SK-N-SH (cell line): ENCODE data around the gene ERMAP.
"Not testable (repeated sequence)": the region's sequence is repeated elsewhere in the genome, so short reads cannot be mapped to it uniquely, and the experiment has no call there.

Experiments used
- EP300 ChIP-seq, 2 experiments: IDR thresholded peaks; 2 replicates each; pipeline versions ENCODE4 v1.4.0 to v1.6.1; 2012; ENCODE audit warnings: borderline replicate concordance in 1 of 2, low read depth in 1 of 2, low read length in 1 of 2
- RAD21 ChIP-seq: IDR thresholded peaks from 2 replicates; pipeline ENCODE4 v1.6.1; 2012; ENCODE audit warnings: mild to moderate bottlenecking, low read length
- TEAD4 ChIP-seq: IDR thresholded peaks from 2 replicates; pipeline ENCODE4 v1.4.0; 2012; ENCODE audit warnings: mild to moderate bottlenecking, borderline replicate concordance; ENCODE audit not compliant: insufficient read depth
- YY1 ChIP-seq: IDR thresholded peaks from 2 replicates; pipeline ENCODE4 v1.4.0; 2012; ENCODE audit warnings: low read depth, mild to moderate bottlenecking
- TF ChIP-seq, protein P1 (sequence below): fragments of 200-600 bp; sonication (generic); IDR thresholded peaks from 2 replicates; pipeline ENCODE4 v1.6.1; 2017; ENCODE audit warnings: antibody characterized with exemption, mild to moderate bottlenecking, moderate library complexity
- TF ChIP-seq, protein P2 (sequence below): fragments of 150-350 bp; IDR thresholded peaks from 2 replicates; pipeline ENCODE4 v1.6.1; 2017; ENCODE audit warnings: antibody characterized with exemption, low read length, low read depth, borderline replicate concordance

DNA sequence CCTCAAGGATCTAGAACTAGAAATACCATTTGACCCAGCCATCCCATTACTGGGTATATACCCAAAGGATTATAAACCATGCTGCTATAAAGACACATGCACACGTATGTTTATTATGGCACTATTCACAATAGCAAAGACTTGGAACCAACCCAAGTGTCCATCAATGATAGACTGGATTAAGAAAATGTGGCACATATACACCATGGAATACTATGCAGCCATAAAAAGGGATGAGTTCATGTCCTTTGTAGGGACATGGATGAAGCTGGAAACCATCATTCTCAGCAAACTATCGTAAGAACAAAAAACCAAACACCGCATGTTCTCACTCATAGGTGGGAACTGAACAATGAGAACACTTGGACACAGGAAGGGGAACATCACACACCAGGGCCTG, 2.1 kb upstream of the ERMAP start:
- TF ChIP-seq, protein P1, sequence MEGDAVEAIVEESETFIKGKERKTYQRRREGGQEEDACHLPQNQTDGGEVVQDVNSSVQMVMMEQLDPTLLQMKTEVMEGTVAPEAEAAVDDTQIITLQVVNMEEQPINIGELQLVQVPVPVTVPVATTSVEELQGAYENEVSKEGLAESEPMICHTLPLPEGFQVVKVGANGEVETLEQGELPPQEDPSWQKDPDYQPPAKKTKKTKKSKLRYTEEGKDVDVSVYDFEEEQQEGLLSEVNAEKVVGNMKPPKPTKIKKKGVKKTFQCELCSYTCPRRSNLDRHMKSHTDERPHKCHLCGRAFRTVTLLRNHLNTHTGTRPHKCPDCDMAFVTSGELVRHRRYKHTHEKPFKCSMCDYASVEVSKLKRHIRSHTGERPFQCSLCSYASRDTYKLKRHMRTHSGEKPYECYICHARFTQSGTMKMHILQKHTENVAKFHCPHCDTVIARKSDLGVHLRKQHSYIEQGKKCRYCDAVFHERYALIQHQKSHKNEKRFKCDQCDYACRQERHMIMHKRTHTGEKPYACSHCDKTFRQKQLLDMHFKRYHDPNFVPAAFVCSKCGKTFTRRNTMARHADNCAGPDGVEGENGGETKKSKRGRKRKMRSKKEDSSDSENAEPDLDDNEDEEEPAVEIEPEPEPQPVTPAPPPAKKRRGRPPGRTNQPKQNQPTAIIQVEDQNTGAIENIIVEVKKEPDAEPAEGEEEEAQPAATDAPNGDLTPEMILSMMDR: not testable (repeated sequence)
- TF ChIP-seq TEAD4; EP300 (IDR thresholded peaks at IDR 0.05; ENCODE audit: borderline replicate concordance in 1 of 2, low read depth in 1 of 2, low read length in 1 of 2); RAD21; YY1: not testable (repeated sequence)
- TF ChIP-seq, protein P2, sequence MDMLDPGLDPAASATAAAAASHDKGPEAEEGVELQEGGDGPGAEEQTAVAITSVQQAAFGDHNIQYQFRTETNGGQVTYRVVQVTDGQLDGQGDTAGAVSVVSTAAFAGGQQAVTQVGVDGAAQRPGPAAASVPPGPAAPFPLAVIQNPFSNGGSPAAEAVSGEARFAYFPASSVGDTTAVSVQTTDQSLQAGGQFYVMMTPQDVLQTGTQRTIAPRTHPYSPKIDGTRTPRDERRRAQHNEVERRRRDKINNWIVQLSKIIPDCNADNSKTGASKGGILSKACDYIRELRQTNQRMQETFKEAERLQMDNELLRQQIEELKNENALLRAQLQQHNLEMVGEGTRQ: not testable (repeated sequence)
